ENCODE data around the gene VEGFB.

DNA sequence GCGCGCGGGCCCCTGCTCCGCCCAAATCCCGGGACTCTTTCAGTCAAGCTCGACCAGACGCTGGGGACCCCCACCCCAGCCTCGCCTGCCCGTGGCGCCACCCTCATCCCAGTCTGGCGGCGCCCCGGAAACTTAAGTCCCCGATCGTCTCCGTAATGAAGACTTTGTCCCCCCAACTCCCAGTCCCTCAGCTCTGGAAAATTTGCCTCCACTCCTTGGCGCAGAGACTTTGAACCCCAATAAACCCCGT is 17.3 kb downstream of the VEGFB start:
- no peak for TF ChIP-seq ZNF274 (IDR thresholded peaks at IDR 0.05; ENCODE audit: low read depth, low read length)
- TF ChIP-seq CTCF (IDR thresholded peaks at IDR 0.05 in 2 of 3, conservative IDR thresholded peaks at IDR 0.05 in 1 of 3; ENCODE audit: borderline replicate concordance in 1 of 3, insufficient read depth in 1 of 3, low read depth in 2 of 3, low read length in 2 of 3), result no peak
- no peak for TF ChIP-seq EZH2 (IDR thresholded peaks at IDR 0.05)
- TF ChIP-seq REST (IDR thresholded peaks at IDR 0.05; ENCODE audit: low read depth), result no peak
- no peak for TF ChIP-seq ATF3 (IDR thresholded peaks at IDR 0.05)
- TF ChIP-seq POLR2AphosphoS5 (IDR thresholded peaks at IDR 0.05; ENCODE audit: low read depth, low read length), result no peak
- TF ChIP-seq FOSL1 (IDR thresholded peaks at IDR 0.05; ENCODE audit: low read depth), result no peak
- no peak for TF ChIP-seq POLR2A (IDR thresholded peaks at IDR 0.05; ENCODE audit: borderline replicate concordance, extremely low read depth, insufficient read depth, insufficient read length)
